GM12874 (cell line): ENCODE measurements around the gene INHA.

ENCODE experiments used
- TF ChIP-seq, protein P1 (sequence below): IDR thresholded peaks from 2 replicates; pipeline ENCODE4 v1.5.1; 2011; ENCODE audit warnings: low read depth, mild to moderate bottlenecking, control low read depth, low read length, moderate library complexity; ENCODE audit not compliant: insufficient read depth

Gene INHA

DNA sequence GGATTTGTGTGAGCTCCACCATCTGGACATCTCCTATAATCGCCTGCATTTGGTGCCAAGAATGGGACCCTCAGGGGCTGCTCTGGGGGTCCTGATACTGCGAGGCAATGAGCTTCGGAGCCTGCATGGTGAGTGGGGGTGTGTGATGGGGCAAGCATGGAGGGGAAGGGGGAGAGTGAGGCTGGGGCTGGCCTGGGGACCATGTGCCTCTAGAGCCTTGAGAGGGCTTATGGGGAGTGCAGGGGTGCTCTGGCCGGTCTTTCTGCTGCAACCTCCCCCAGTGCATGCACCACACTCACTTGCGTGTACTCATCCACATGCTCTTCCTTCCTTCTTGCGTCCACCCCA, 33.5 kb downstream of the INHA start:
- TF ChIP-seq, protein P1, sequence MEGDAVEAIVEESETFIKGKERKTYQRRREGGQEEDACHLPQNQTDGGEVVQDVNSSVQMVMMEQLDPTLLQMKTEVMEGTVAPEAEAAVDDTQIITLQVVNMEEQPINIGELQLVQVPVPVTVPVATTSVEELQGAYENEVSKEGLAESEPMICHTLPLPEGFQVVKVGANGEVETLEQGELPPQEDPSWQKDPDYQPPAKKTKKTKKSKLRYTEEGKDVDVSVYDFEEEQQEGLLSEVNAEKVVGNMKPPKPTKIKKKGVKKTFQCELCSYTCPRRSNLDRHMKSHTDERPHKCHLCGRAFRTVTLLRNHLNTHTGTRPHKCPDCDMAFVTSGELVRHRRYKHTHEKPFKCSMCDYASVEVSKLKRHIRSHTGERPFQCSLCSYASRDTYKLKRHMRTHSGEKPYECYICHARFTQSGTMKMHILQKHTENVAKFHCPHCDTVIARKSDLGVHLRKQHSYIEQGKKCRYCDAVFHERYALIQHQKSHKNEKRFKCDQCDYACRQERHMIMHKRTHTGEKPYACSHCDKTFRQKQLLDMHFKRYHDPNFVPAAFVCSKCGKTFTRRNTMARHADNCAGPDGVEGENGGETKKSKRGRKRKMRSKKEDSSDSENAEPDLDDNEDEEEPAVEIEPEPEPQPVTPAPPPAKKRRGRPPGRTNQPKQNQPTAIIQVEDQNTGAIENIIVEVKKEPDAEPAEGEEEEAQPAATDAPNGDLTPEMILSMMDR: no peak

- TF ChIP-seq, protein P1: no peak
These were observed 35.8 kb downstream of the INHA start for GRCh38 chr2:219607931-219608330.

- TF ChIP-seq, protein P1: no peak
These were observed 36.4 kb downstream of the INHA start for GRCh38 chr2:219608399-219608964.

DNA sequence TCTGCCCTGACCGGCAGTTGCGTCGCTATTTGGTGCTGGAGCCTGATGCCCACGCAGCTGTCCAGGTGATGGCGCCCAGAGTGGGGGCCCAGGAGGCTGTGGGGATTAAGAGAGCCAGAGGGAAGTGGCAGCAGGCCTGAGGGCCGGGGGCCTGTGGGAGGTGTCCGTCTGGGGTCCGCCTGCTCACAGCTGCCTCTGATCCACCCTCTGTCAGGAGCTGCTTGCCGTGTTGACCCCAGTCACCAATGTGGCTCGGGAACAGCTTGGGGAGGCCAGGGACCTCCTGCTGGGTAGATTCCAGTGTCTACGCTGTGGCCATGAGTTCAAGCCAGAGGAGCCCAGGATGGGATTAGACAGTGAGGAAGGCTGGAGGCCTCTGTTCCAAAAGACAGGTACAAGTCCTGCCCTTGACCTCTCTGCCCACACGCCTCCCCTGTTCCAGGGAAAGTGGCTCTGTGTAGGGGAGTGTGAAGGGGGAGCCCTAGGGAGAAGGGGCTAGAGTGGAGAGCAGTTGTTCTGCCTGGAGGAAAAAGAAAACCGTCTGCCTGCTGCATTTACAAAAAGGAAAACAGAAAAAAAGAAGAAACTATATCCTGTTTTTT, 37.1 kb downstream of the INHA start:
- TF ChIP-seq, protein P1: no peak

GRCh38 chr2:219611306-219611705, 39.2 kb downstream of the INHA start:
- TF ChIP-seq, protein P1: no peak

DNA sequence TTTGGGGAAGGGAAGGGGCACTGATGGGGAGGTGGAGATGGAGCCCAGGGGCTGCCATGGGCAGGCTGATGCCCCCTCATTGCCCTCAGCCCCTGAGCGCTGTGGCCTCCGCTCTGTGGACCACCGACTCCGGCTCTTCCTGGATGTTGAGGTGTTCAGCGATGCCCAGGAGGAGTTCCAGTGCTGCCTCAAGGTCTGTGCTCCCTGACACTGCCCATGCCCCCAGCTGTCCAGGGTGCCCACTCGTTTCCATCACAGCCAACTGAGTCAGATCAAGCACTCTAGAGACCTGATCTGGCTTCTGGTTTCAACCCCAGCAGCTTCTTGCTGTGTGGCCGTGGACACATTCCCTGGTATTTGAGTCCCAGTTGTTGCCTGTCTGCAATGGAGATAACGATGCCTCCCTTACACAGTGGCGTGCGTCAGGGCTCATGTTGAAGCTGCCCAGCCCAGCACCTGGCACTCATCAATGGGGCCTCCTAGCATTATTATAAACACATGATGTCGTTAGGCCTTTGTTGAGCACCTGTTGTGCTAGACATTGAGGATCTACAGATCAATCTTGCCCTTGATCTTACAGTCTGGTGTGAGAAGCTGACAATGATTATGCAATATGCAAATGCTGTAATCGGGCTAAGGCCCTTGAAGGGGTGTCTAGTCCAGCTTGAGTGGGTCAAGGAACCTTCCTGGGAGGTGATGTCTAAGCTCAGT, 39.9 kb downstream of the INHA start:
- TF ChIP-seq, protein P1: no peak

DNA sequence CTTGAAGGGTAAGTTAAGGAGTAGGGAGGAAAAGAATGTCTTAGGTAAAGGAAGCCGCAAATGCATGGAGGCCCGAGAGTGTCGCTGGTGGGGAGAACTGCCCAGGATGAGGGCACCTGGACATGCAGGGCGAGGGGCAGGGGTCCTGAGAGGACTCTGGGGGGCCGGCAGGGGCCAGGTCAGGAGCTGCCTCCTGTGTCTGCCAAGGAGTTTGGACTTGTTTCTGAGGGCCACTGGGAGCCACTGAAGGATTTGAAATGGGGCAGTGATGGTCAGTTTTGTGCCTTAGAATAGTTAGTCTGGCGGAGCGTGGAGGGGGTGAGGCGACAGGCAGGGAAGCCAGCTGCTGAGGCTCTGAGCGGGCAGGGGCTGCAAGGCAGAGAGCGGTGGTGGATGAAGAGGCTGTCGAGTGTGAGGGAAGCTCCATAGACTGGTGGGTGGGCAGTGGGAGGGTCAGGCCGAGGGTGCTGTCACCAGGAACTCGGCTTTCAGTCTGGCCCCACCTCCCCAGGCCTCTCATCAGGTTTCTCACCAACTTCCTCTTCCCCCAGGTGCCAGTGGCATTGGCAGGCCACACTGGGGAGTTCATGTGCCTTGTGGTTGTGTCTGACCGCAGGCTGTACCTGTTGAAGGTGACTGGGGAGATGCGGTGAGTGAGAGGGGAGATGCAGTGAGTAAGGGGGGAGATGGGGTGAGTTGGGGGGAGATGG, 40.6 kb downstream of the INHA start:
- TF ChIP-seq, protein P1: no peak
